AG04450 (cell line): Measurements from ENCODE around the gene CA6. TPM values are rescaled to one million over a fixed set of nuclear protein-coding genes. Genes with fewer than 3 reads are reported as not detected.

ENCODE experiments used
- CTCF ChIA-PET: fragments of 300-600, 350-600 bp; formaldehyde crosslinking; extraction: SDS; loops from one replicate; lab custom pipeline; 2022; ENCODE audit warnings: antibody characterized with exemption, inconsistent platforms; lab: Charles Lee
- POLR2A ChIA-PET: fragments of 350-600 bp; formaldehyde crosslinking; extraction: SDS; loops from one replicate; lab custom pipeline; 2021; ENCODE audit warnings: antibody characterized with exemption, inconsistent platforms; lab: Yijun Ruan, JAX
- DNase-seq: peaks from one replicate; pipeline ENCODE4 v3.0.0-alpha.2; 2011; ENCODE audit warnings: low read depth, low spot score
- H3K27ac ChIP-seq: one replicate; pipeline ENCODE4 v1.5.1; 2012; ENCODE audit warnings: low read depth, low read length, control low read depth
- H3K27me3 ChIP-seq: one replicate; pipeline ENCODE4 v1.6.0; 2012; ENCODE audit warnings: low read length; ENCODE audit not compliant: control insufficient read depth, insufficient read depth
- H3K4me3 ChIP-seq: 2 replicates; pipeline ENCODE4 v1.5.1; 2011; ENCODE audit warnings: mild to moderate bottlenecking, low read depth, low read length, control low read depth
- H3K9me3 ChIP-seq: 2 replicates; pipeline ENCODE4 v1.5.1; 2012; ENCODE audit warnings: low read length; ENCODE audit not compliant: control insufficient read depth, insufficient read depth
- CTCF ChIP-seq: IDR thresholded peaks from 2 replicates; pipeline ENCODE4 v1.5.1; 2011; ENCODE audit warnings: low read depth, low read length, control low read depth, inconsistent platforms
- polyA plus RNA-seq: library from polyadenylated mRNA; depleted of rRNA; stranded (reverse); fragments of >200 nt; gene quantifications from 2 replicates; pipeline ENCODE4 v1.2.3, GENCODE V29; 2011

Gene CA6
- polyA plus RNA-seq, 1 experiment: not detected

DNA sequence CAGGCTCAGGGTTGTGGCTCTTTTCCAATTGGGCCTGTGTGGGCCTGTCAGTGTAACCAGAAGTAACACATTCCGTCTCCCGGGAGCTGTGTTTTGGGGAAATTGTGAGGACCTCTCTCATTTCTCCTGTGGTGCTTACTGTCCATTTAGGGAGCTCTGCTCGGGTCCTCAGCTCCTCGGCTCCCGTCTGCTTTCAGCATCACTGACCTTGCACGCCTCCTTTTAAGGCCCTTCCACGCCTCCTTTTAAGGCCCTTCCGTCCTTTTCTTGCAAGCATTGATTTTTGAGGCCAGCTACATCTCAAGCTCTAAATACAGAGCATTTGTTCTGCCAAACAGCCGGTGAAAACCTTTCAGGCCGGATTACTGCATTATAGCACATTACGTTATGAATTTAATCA, 9.7 kb downstream of the CA6 start:
- H3K27me3 ChIP-seq: peaks cover 9% of the 10 kb centered on the region
- ChIA-PET CTCF (no interaction called here), POLR2A (no interaction called here)
- H3K9me3 ChIP-seq: no peaks in the 10 kb centered on the region
- no peak overlapping the region for H3K4me3 ChIP-seq
- no peak for TF ChIP-seq CTCF
- DNase-seq: no peak
- H3K27ac ChIP-seq: no peak overlapping the region

DNA sequence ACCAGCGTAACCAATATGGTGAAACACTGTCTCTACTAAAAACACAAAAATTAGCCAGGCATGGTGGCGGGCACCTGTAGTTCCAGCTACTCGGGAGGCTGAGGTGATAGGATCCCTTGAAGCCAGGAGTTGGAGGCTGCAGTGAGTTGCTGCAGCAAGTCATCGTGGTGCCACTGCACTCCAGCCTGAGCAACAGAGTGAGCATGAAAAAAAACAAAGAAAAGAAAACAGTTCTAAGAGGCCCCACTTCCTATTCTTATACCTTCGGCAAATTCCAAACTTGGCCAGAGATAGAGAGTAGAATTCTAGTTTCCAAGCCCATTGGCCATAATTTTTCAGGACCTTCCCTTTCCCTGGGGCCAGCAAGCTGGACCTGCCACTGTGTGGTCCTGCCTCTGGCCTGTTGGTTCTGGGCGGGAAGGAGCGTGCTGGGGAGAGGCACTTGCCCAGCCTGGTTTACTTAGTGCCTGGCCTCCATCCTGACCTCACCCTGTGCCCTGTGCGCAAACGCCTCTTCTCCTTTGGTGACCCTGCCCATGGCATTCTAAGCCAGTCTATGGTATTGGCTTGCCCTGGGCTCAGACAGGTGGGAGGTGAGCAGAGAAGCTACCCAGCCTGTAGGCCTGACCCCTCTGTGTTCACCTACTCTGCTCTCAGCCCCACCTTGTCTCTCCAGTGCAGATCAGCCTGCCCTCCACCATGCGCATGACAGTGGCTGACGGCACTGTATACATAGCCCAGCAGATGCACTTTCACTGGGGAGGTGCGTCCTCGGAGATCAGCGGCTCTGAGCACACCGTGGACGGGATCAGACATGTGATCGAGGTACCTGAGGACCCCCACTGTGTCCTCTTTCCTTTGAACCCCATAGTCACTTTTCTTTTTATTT, 11.0 kb downstream of the CA6 start:
- DNase-seq: no peak
- POLR2A ChIA-PET: no interaction called here
- H3K9me3 ChIP-seq: no peaks in the 10 kb centered on the region
- H3K27me3 ChIP-seq: peaks cover 6% of the 10 kb centered on the region
- no peak overlapping the region for H3K4me3 ChIP-seq
- H3K27ac ChIP-seq: no peak overlapping the region
- CTCF ChIA-PET: no interaction called here
- no peak for TF ChIP-seq CTCF

GRCh38 chr1:8962812-8963530, 17.3 kb downstream of the CA6 start:
- TF ChIP-seq CTCF: peak; percentile 43
- POLR2A ChIA-PET: interaction anchor here (0.5 to 0.6 kb wide), 2 partner anchors 41 to 79 kb away, joined by 4 to 5 read pairs; no protein-coding TSS in a partner anchor
- Histone ChIP-seq H3K9me3 (no peaks in the 10 kb centered on the region), H3K27me3 (peaks cover 9% of the 10 kb centered on the region), H3K27ac (no peak overlapping the region), H3K4me3 (no peak overlapping the region)
- CTCF ChIA-PET: interaction anchor here (0.7 to 2.2 kb wide), 7 partner anchors 10 to 139 kb away, joined by 3 to 12 read pairs (median 4); no protein-coding TSS in a partner anchor
- DNase-seq: no peak

DNA sequence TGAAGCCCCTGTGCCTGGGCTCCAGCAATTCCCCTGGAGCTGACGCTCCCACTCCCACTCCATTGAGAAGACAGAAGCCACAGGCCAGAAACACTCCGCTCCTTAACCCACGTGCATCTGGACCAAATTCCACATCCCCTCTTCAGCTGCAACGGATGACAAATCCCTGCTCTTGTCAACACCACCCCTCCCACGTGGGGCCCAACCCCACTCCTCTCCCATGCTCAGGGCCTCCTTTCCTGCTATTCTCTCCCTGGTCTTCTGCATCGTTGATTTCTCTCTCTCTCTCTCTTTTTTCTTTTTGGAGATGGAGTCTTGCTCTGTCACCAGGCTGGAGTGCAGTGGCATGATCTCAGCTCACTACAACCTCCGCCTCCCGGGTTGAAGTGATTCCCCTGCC, 18.3 kb downstream of the CA6 start:
- H3K9me3 ChIP-seq: no peaks in the 10 kb centered on the region
- H3K27me3 ChIP-seq: peaks cover 9% of the 10 kb centered on the region
- no peak for TF ChIP-seq CTCF
- CTCF ChIA-PET: interaction anchor here (0.5 to 2.2 kb wide), 6 partner anchors 16 to 138 kb away, joined by 3 to 12 read pairs (median 6); no protein-coding TSS in a partner anchor
- no peak overlapping the region for H3K27ac ChIP-seq
- no peak for DNase-seq
- H3K4me3 ChIP-seq: no peak overlapping the region
- POLR2A ChIA-PET: no interaction called here
